ENCODE data around the gene ABHD8. TPM values are rescaled to one million over a fixed set of nuclear protein-coding genes. Genes with fewer than 3 reads are reported as not detected.

Gene ABHD8
- total RNA-seq, 1 donor from 2014 or later, result 12.2 TPM

- ATAC-seq (ENCODE audit: poor library complexity) (no peak), DNase-seq (no peak)
- intact Hi-C loops (cut with DNase I), result no loop called here
These were observed 32.4 kb upstream of the ABHD8 start for GRCh38 chr19:17335575-17335974.

- intact Hi-C loops (cut with DNase I), result no loop called here
- DNase-seq (peak; percentile 97), ATAC-seq (ENCODE audit: poor library complexity) (peak; percentile 85)
These were observed 31.5 kb upstream of the ABHD8 start, which contains the start of gene ANO8 for GRCh38 chr19:17334414-17335409. TSS of gene ANO8 (minus strand) at chr19:17334855. CDS start at chr19:17334670, 185 bp downstream.

- intact Hi-C loops (cut with DNase I), result no loop called here
- ATAC-seq (ENCODE audit: poor library complexity) (no peak), DNase-seq (no peak)
These were observed 30.6 kb upstream of the ABHD8 start for GRCh38 chr19:17333611-17334413.

- intact Hi-C loops (cut with DNase I), result no loop called here
- no peak for ATAC-seq (ENCODE audit: poor library complexity)
- no peak for DNase-seq
These were observed 29.7 kb upstream of the ABHD8 start for GRCh38 chr19:17332677-17333581.

GRCh38 chr19:17332360-17332676, 29.1 kb upstream of the ABHD8 start:
- ATAC-seq (ENCODE audit: poor library complexity) (no peak), DNase-seq (no peak)
- intact Hi-C loops (cut with DNase I), result no loop called here

- intact Hi-C loops (cut with DNase I), result no loop called here
- ATAC-seq (ENCODE audit: poor library complexity) (no peak), DNase-seq (no peak)
These were observed 27.9 kb upstream of the ABHD8 start for GRCh38 chr19:17331045-17331558.

GRCh38 chr19:17330262-17331044, 27.2 kb upstream of the ABHD8 start:
- no peak for ATAC-seq (ENCODE audit: poor library complexity)
- intact Hi-C loops (cut with DNase I), result no loop called here

GRCh38 chr19:17329366-17330261, 26.4 kb upstream of the ABHD8 start:
- ATAC-seq (ENCODE audit: poor library complexity), result no peak
- intact Hi-C loops (cut with DNase I), result no loop called here

More at GRCh38 chr19:17330262-17331044, 27.2 kb upstream of the ABHD8 start:
- DNase-seq, result no peak

GRCh38 chr19:17328517-17329365, 25.5 kb upstream of the ABHD8 start:
- intact Hi-C loops (cut with DNase I), result no loop called here
- ATAC-seq (ENCODE audit: poor library complexity) (no peak), DNase-seq (no peak)

More at GRCh38 chr19:17329366-17330261, 26.4 kb upstream of the ABHD8 start:
- no peak for DNase-seq

GRCh38 chr19:17327654-17328516, 24.7 kb upstream of the ABHD8 start:
- intact Hi-C loops (cut with DNase I), result no loop called here
- DNase-seq (peak; percentile 57), ATAC-seq (ENCODE audit: poor library complexity) (peak; percentile 19)

GRCh38 chr19:17327068-17327653, 23.9 kb upstream of the ABHD8 start:
- DNase-seq, result no peak
- intact Hi-C loops (cut with DNase I), result no loop called here
- no peak for ATAC-seq (ENCODE audit: poor library complexity)

GRCh38 chr19:17326595-17326966, 23.4 kb upstream of the ABHD8 start:
- intact Hi-C loops (cut with DNase I), result no loop called here
- ATAC-seq (ENCODE audit: poor library complexity), result no peak
- DNase-seq, result no peak

- intact Hi-C loops (cut with DNase I), result no loop called here
- peak; percentile 17 for ATAC-seq (ENCODE audit: poor library complexity)
- peak; percentile 79 for DNase-seq
These were observed 22.8 kb upstream of the ABHD8 start for GRCh38 chr19:17325881-17326594.

- ATAC-seq (ENCODE audit: poor library complexity), result no peak
- intact Hi-C loops (cut with DNase I), result no loop called here
- DNase-seq, result no peak
These were observed 21.9 kb upstream of the ABHD8 start for GRCh38 chr19:17325133-17325532.

All from Right ventricle myocardium superior (tissue), 1 donor.